Skeletal muscle tissue (tissue), 4 donors: ENCODE results near the gene TUBA1B. TPM values are rescaled to one million over a fixed set of nuclear protein-coding genes. Genes with fewer than 3 reads are reported as not detected.
A peak's percentile ranks its signal among the peaks of the same experiment; 100 is the strongest.
"Not testable (repeated sequence)": the region's sequence is repeated elsewhere in the genome, so short reads cannot be mapped to it uniquely, and the experiment has no call there.

Experiments used
- H3K27ac ChIP-seq: one replicate; pipeline ENCODE4 v1.7.0; 2013; ENCODE audit warnings: mild to moderate bottlenecking, low read depth, low read length, inconsistent platforms
- H3K27me3 ChIP-seq, 3 donors: one replicate each; pipeline ENCODE4 v1.7.0; 2013; ENCODE audit warnings: low read length in 3 of 3; ENCODE audit not compliant: control insufficient read depth in 3 of 3, insufficient read depth in 3 of 3
- H3K36me3 ChIP-seq, 3 donors: one replicate each; pipeline ENCODE4 v1.7.0; 2013; ENCODE audit warnings: low read length in 3 of 3; ENCODE audit not compliant: control insufficient read depth in 3 of 3, insufficient read depth in 3 of 3
- H3K4me1 ChIP-seq, 3 donors: one replicate each; pipeline ENCODE4 v1.7.0; 2013; ENCODE audit warnings: low read length in 3 of 3, mild to moderate bottlenecking in 3 of 3; ENCODE audit not compliant: control insufficient read depth in 3 of 3, insufficient read depth in 3 of 3
- H3K4me3 ChIP-seq, 3 donors: one replicate each; pipeline ENCODE4 v1.7.0; 2013; ENCODE audit warnings: low read length in 3 of 3
- H3K9ac ChIP-seq, 3 donors: one replicate each; pipeline ENCODE4 v1.7.0; 2013; ENCODE audit warnings: low read length in 3 of 3, mild to moderate bottlenecking in 3 of 3, moderate library complexity in 2 of 3, low read depth in 1 of 3
- H3K9me3 ChIP-seq, 3 donors: one replicate each; pipeline ENCODE4 v1.7.0; 2013; ENCODE audit warnings: low read length in 3 of 3; ENCODE audit not compliant: control insufficient read depth in 3 of 3
- total RNA-seq: library from RNA; depleted of rRNA; stranded (reverse); fragments of >200 nt; gene quantifications from one replicate; pipeline ENCODE4 v1.2.3, GENCODE V29; 2014
- donor health status: Osteomylitis.

The TUBA1B gene
- total RNA-seq, 1 donor from 2014 or later: 674 TPM

DNA sequence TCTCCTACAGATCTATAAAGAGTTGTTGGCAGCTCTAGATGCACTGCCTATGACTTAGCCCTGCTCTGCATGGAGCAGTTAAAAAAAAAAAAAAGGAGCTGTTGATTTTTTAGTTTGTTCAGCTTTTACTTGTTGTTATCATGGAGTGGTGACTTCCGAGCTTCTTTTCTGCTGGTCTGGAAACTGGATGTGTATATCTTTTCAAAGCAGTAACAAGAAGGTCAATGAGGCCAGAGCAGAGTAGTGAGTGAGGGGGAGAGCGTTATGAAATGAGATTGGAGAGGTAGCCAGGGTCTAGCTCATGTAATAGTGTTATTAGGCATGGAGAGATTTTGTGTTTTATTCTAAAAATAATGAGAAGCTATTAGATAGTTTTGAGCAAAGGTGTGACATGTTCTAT lies 13.2 kb upstream of the TUBA1B start:
- Histone ChIP-seq H3K9ac (no peak overlapping the region), H3K27me3 (no peaks in the 10 kb centered on the region), H3K4me3 (no peak overlapping the region), H3K27ac (no peak overlapping the region), H3K36me3 (no peaks in the 10 kb centered on the region), H3K4me1 (no peaks in the 10 kb centered on the region), H3K9me3 (no peaks in the 10 kb centered on the region)

DNA sequence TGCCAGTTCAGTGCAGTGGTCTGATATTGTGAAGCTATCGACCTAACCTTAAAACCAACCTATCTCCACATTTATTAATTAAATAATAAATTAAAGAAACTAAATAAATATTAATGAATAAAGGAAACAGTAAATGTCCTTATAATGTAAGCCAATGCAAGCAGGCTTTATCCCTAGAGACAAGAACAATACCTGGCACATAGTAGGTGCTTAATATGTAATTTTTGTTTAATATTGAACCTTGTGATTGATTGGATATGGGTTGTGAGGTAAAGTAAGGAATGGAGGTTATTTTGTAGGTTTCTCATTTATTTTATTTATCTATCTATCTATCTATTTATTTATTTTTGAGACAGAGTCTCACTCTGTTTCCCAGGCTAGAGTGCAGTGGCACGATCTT lies 7.8 kb upstream of the TUBA1B start:
- Histone ChIP-seq H3K4me3 (no peak overlapping the region), H3K4me1 (no peaks in the 10 kb centered on the region), H3K27ac (no peak overlapping the region), H3K36me3 (no peaks in the 10 kb centered on the region), H3K9me3 (no peaks in the 10 kb centered on the region), H3K27me3 (no peaks in the 10 kb centered on the region), H3K9ac (no peak overlapping the region)

DNA sequence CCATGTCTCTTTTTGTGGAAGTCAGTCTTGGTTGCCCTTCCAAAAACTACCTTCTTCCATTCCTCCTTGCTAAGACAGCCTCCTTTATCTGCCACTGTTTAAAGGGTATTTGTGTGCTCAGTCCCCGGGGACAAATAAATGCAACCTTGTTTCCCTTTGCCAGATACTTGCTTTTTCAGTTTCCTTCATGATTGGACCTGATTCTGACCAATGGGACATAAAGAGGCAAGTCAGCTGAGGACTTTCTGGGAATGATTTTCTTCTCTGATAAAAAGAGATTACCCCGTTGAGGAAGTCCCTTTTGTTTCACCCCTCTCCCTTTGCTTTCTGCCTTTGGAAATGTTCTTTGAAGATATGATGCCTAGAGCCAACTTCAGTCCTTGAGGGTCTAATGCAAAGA lies 7.4 kb upstream of the TUBA1B start:
- no peaks in the 10 kb centered on the region for H3K9me3 ChIP-seq
- peaks cover 0 to 1% (median 0%) of the 10 kb centered on the region in 3 donors for H3K4me1 ChIP-seq
- no peak overlapping the region for H3K27ac ChIP-seq
- no peak overlapping the region for H3K9ac ChIP-seq
- H3K36me3 ChIP-seq: no peaks in the 10 kb centered on the region
- no peak overlapping the region for H3K4me3 ChIP-seq
- H3K27me3 ChIP-seq: no peaks in the 10 kb centered on the region

DNA sequence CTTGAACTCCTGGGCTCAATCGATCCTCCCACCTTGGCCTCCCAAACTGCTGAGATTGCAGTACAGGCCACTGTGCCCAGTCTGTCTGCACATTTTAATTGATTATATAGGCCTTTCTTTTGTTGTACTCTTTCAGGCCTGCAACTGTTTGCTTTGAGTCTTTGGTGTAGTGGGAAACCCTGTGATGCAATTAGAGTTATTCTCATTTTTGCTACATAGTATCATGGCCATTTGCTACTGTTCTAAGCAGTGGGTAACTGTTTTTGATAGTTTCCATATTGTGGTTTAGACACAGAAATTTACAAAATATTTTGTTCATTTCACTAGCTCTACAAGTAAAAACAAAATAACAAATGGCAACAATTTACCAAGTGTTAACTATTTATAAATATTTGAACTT lies 6.3 kb upstream of the TUBA1B start:
- no peaks in the 10 kb centered on the region for H3K27me3 ChIP-seq
- no peak overlapping the region for H3K27ac ChIP-seq
- H3K9me3 ChIP-seq: no peaks in the 10 kb centered on the region
- no peaks in the 10 kb centered on the region for H3K36me3 ChIP-seq
- H3K4me1 ChIP-seq: peaks cover 0 to 8% (median 1%) of the 10 kb centered on the region in 3 donors
- H3K4me3 ChIP-seq: no peak overlapping the region
- no peak overlapping the region for H3K9ac ChIP-seq

DNA sequence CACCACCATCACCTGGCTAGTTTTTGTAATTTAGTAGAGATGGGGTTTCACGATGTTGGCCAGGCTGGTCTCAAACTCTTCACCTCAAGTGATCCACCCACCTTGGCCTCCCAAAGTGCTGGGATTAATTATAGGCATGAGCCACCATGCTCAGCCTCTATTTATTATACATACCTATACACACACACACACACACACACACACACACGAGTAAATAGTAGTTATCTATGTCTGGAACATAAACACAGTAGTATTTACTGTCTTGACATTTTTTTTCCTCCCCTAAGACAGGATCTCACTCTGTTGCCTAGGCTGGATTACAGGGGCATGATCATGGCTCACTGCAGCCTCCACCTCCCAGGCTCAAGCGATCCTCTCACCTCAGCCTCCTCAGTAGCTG lies 5.8 kb upstream of the TUBA1B start:
- H3K27ac ChIP-seq: not testable (repeated sequence)

DNA sequence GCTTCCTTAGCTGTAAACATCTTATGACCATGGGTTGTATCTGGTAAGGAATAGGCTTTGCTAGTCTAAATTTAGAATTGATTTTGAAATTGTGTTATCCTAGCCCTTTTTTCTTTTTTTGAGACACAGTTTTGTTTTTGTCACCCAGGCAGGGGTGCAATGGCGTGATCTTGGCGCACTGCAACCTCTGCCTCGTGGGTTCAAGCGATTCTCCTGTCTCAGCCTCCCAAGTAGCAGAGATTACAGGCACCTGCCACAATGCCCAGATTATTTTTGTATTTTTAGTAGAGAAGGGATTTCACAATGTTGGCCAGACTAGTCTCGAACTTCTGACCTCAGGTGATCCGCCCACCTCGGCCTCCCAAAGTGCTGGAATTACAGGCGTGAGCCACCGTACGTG lies 2.4 kb upstream of the TUBA1B start:
- Histone ChIP-seq H3K4me3 (no peak overlapping the region), H3K9me3 (no peaks in the 10 kb centered on the region), H3K36me3 (peaks cover 10 to 17% (median 11%) of the 10 kb centered on the region in 3 donors), H3K4me1 (peaks cover 24 to 32% (median 25%) of the 10 kb centered on the region in 3 donors), H3K27me3 (no peaks in the 10 kb centered on the region), H3K9ac (no peak overlapping the region), H3K27ac (no peak overlapping the region)

More for the DNA sequence above, 5.8 kb upstream of the TUBA1B start:
- not testable (repeated sequence) for H3K9me3 ChIP-seq, H3K4me3 ChIP-seq, H3K27me3 ChIP-seq, H3K36me3 ChIP-seq, H3K9ac ChIP-seq
- H3K4me1 ChIP-seq: peaks cover 3 to 12% (median 6%) of the 10 kb centered on the region in 3 donors

DNA sequence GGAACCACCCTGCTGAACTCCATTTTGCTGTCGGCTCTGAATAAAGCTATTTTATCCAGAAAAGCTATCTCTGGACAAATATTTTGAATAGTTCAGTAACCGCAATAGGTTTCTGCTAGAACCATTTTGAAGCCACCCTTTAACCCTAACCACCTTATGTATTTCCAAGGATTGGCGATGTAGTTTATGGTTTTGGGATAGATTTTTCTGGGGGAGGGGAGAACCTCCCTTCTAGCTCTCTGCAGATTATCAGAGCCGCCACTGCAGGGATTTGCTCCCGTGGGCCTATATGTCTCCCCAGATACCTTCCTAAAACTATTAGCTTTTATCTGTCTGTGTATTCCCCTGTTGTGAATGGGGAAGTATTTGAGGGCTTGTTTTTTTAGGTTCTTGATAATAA lies 1.8 kb upstream of the TUBA1B start:
- Histone ChIP-seq H3K4me1 (peaks cover 24 to 32% (median 25%) of the 10 kb centered on the region in 3 donors), H3K27ac (no peak overlapping the region), H3K27me3 (no peaks in the 10 kb centered on the region), H3K9me3 (no peaks in the 10 kb centered on the region), H3K9ac (no peak overlapping the region), H3K4me3 (no peak overlapping the region), H3K36me3 (peaks cover 10 to 17% (median 11%) of the 10 kb centered on the region in 3 donors)

DNA sequence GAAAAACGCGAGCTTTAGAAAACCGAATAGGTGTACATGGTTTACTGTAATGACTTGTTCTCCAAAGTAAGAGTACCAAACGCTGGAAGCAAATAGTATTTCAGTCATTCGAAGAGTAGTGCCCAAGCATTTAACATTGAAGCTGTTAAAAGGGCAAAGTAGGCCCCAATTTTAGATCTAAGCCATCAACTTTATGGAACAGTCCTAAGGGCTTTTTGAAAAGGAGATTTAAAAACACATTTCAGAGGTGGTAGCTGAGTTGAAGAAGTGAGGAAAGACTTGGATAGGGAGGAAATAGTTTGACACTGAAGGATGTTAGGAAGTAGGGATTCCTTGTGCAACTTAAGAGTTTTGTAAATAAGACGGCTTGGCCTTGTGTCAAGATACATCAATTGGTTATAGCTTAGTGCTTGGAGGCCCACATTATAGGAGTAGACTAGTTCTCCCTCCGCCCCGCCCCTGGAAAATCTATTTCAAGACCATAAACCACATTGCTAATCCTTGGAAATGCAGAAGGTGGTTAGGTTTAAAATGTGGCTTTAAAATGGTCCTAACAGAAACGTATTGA lies 783 bp upstream of the TUBA1B start:
- Histone ChIP-seq H3K4me3 (peak overlapping the region; percentile 77 to 99 (median 85)), H3K9ac (peak overlapping the region; percentile 41 to 97 (median 88)), H3K9me3 (no peaks in the 10 kb centered on the region), H3K36me3 (peaks cover 20 to 25% (median 20%) of the 10 kb centered on the region in 3 donors), H3K27ac (peak overlapping the region; percentile 98), H3K4me1 (peaks cover 24 to 32% (median 25%) of the 10 kb centered on the region in 3 donors), H3K27me3 (no peaks in the 10 kb centered on the region)

DNA sequence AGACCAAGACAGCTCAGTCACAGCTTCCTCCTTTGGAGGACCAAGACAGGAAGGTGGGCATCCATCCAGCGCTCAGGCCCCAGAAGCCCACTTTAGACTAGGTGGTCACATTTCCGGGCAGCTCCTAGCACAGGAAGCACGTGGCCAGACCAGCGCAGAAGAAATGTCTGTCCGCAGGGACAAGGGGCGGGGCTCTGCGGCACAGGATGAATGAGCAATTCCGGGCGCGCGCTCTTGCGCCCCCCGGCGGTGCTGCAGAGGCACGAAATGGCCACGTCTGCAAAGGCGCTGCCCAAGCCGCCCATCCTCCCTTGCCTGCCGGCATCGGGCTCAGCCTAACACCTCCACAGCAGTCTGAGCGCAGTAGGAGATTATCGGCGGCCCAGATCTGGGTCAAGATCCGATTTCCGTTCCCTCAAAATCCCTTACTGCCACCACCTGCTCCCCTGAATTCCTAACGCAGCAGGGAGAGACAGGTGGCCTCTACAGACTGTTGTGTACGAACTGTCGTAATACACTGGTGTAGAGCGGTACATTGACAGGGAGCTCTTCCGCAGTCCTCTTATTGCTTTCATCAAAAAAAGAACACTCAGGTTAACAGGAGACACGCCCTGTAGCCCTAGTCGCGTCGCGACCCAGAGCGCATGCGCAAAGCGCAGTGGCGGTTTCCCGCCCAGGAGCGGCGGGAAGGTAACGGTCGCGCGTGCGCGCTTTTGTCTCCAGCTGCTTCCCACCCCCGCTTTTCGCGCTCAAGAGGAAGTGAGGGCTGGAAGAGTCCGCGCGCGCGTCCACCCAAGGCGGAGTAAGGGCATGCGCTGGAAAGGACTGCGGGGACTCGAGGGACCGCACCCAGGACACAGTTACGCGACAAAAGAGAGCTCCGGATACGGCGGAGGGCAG lies 794 bp downstream of the TUBA1B start:
- Histone ChIP-seq H3K36me3 (peaks cover 22 to 25% (median 23%) of the 10 kb centered on the region in 3 donors), H3K4me3 (peak overlapping the region; percentile 85 to 99 (median 94)), H3K9ac (peak overlapping the region; percentile 88 to 99 (median 97)), H3K27ac (peak overlapping the region; percentile 98), H3K27me3 (no peaks in the 10 kb centered on the region), H3K4me1 (peaks cover 24 to 32% (median 25%) of the 10 kb centered on the region in 3 donors), H3K9me3 (no peaks in the 10 kb centered on the region)
